Astrocyte of the spinal cord (primary cell): ENCODE data around the gene SETD3.

Source experiments
- DNase-seq: peaks from one replicate; pipeline ENCODE4 v3.0.0; 2011; ENCODE audit warnings: low read depth, low spot score
- H3K4me3 ChIP-seq: 2 replicates; pipeline ENCODE4 v1.5.1; 2011; ENCODE audit warnings: low read depth, mild to moderate bottlenecking, low read length, moderate library complexity
- in situ Hi-C: cut with HindIII; loops from 2 replicates; pipeline ENCODE4 v1.10.0; 2017; ENCODE audit warnings: low sequenced_read_pairs
- TF ChIP-seq, protein P1 (sequence below): IDR thresholded peaks from 2 replicates; pipeline ENCODE4 v1.5.1; 2012; ENCODE audit warnings: low read depth, mild to moderate bottlenecking, low read length, inconsistent platforms

Gene SETD3

DNA sequence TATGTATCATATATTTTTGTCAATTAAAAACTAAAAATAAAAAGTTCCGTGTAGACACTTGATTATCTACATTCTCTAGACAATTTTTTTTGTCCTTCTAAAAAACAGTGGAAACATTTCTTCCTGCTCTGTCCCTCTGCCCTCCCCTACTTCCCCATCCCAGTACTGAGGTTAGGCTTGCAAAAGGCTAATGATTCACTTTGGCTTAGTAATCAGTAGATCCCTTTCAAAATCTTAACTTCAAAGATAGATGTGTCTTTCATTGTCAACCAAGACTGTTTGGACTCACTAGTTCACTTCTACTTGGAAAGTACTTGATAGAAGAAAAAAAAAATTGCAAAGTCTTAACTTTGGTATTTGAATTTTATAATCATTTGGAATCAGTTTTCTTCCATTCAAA lies 3.8 kb downstream of the SETD3 start:
- TF ChIP-seq, protein P1, sequence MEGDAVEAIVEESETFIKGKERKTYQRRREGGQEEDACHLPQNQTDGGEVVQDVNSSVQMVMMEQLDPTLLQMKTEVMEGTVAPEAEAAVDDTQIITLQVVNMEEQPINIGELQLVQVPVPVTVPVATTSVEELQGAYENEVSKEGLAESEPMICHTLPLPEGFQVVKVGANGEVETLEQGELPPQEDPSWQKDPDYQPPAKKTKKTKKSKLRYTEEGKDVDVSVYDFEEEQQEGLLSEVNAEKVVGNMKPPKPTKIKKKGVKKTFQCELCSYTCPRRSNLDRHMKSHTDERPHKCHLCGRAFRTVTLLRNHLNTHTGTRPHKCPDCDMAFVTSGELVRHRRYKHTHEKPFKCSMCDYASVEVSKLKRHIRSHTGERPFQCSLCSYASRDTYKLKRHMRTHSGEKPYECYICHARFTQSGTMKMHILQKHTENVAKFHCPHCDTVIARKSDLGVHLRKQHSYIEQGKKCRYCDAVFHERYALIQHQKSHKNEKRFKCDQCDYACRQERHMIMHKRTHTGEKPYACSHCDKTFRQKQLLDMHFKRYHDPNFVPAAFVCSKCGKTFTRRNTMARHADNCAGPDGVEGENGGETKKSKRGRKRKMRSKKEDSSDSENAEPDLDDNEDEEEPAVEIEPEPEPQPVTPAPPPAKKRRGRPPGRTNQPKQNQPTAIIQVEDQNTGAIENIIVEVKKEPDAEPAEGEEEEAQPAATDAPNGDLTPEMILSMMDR, result no peak
- no peak overlapping the region for H3K4me3 ChIP-seq
- in situ Hi-C loops, result no loop called here
- DNase-seq, result no peak

DNA sequence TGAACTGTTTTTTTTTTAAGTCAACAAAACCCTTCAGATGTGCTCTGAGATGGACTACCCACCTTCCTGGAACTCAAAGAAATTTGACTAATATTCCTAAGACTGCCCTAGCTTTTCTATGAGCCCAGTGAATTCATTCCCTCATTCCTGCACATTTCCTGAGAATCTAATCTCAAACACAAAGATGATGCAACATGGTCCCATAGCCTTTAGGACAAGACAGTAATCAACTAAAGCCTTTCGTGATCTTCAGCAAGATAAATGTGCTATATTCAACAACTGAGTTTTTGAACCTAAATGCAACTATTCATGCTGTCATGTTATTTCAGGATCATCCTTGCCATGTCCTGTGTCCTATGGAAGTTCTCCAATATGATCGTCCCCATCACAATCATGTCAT lies 5.0 kb downstream of the SETD3 start:
- in situ Hi-C loops, result no loop called here
- no peak for DNase-seq
- TF ChIP-seq, protein P1, result no peak
- H3K4me3 ChIP-seq, result no peak overlapping the region

DNA sequence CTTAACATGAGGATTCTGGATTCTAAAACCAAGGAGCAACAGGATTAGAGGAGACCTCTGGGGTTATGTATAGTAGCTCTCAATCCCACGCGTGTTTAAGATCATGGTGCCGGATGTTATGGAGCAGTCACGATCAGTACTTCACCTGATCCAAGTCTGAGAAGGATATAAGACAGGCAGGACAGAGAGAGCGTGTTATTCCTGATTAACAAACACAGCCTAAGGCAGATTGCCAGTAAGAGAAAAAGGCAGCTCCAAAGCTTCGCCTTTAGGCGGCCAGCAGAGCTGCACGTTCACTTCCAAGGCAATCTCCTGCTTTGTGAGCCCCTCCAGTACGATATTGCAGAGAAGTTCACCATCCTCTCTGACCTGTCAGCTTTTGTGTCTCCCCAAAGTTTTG lies 5.5 kb downstream of the SETD3 start:
- H3K4me3 ChIP-seq, result no peak overlapping the region
- DNase-seq, result peak; percentile 30
- in situ Hi-C loops, result no loop called here
- TF ChIP-seq, protein P1, result peak; percentile 11

DNA sequence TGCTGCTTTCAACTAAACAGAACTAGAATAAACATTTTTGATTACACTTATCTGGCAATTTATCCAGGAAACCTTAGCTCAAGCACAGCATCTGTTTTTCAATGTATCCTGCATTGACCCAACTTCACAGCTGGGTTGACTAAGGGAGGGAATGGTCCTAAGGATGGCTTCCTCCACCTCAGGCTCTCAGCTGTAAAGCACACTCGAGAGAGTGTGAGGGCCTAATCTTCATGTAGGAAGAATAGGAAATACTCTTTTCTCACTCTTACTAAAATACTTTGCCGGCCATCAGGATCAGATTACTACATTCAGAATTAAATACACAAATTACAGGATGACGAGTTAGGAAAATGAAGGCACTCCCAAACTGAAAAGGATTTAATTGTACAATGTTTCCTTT lies 7.2 kb downstream of the SETD3 start:
- DNase-seq, result no peak
- in situ Hi-C loops, result no loop called here
- TF ChIP-seq, protein P1, result no peak
- no peak overlapping the region for H3K4me3 ChIP-seq

DNA sequence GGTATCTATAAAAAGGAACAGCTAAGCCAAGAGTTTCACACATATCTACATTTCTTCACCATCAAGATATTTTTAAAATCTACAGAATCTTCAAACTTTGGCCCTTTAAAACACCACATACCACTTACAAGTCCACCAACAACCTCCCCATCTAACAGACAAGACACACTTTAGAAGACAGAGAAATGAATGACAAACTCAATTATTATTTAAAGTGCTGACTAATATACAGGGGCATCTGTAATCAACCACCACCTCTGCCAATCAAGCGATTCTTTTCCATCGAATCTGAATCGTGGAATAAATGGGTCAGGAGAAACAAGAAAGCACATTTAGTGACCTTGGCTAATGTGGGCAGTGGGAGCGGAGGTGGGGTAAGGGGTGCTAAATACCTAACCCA lies 7.7 kb downstream of the SETD3 start:
- TF ChIP-seq, protein P1, result no peak
- H3K4me3 ChIP-seq, result no peak overlapping the region
- no peak for DNase-seq
- in situ Hi-C loops, result no loop called here

DNA sequence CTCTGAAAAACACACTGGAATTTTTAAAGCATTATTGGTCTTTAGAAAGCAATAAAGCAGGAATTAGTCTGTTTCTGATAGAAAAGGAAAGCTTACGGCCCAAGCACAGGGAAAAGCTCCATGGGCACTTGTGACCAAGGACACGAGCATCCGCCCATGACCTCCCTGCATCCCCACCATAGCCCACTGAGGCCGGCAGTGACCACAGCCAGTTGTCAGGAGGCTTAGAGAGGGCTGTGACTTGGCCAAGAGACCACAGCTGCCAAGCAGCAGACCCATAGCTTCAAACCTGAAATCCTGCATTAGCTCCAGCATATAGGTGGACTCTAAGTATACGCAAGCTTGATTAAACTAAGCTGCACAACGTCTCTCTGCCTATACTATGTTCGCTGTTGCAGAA lies 8.9 kb downstream of the SETD3 start:
- TF ChIP-seq, protein P1, result no peak
- no peak for DNase-seq
- in situ Hi-C loops, result no loop called here
- no peak overlapping the region for H3K4me3 ChIP-seq

DNA sequence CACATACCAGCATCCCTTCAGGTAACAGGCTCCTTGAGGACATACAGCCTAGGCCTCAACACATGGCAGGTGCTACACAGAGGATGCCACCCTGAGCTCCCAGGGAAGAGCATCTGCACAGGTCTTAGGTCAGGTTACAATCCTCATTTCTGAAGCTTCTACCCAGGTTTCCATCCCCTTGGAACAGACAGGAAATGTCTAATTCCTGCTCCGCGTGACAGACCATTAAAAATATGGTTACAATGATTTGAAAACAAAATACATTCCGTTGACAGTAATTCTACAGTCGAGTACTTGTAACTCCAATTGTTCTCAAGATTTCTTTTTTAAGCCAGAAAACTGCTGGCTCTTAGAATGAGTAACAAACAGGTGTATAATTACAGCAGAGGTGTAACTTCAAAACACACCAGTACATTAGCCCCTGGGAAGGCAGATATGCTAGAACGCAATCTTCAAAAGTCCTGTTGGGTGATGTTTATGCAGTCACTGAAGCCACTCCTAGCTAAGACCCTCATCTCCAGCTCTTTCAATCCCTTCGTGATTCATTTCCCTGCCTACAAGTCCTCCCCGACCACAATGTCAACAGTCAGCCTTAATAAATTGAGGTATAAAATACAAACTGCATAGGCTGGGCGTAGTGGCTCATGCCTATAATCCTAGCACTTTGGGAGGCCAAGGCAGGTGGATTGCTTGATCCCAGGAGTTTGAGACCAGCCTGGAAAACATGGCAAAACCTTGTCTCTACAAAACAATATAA lies 11.6 kb downstream of the SETD3 start:
- in situ Hi-C loops, result no loop called here
- DNase-seq, result no peak
- H3K4me3 ChIP-seq, result no peak overlapping the region
- TF ChIP-seq, protein P1, result no peak
